ENCODE data around the gene KLHL7. TPM values are rescaled to one million over a fixed set of nuclear protein-coding genes. Genes with fewer than 3 reads are reported as not detected.

Gene KLHL7
- total RNA-seq, 1 experiment from 2014 or later: 35.8 TPM

- no peak for TF ChIP-seq CTCF (IDR thresholded peaks at IDR 0.05; ENCODE audit: insufficient read depth in 1 of 2, low read depth in 1 of 2, low read length in 1 of 2, severe bottlenecking in 1 of 2, unreplicated experiment in 1 of 2)
- Histone ChIP-seq H3K4me3 (ENCODE audit: low read depth, low read length) (no peak overlapping the region), H3K27me3 (replicated peaks; ENCODE audit: control insufficient read depth, insufficient read depth, low read length) (no peaks in the 10 kb centered on the region), H3K36me3 (ENCODE audit: control insufficient read depth, insufficient read depth, low read length) (no peaks in the 10 kb centered on the region), H3K4me1 (peaks cover 9% of the 10 kb centered on the region), H3K9me3 (no peaks in the 10 kb centered on the region)
- DNase-seq: no peak
- H3K9me3 Mint-ChIP-seq (ENCODE audit: unreplicated experiment): no peaks in the 10 kb centered on the region
- CTCF ChIA-PET: no interaction called here
- H3K27me3 Mint-ChIP-seq (ENCODE audit: insufficient read depth, unreplicated experiment): no peaks in the 10 kb centered on the region
- H3K4me1 Mint-ChIP-seq (ENCODE audit: low read depth, unreplicated experiment): peaks cover 8% of the 10 kb centered on the region
- POLR2A ChIA-PET: no interaction called here
- BruUV-seq (replicated peaks): no TSS peak
- H3K36me3 Mint-ChIP-seq (ENCODE audit: insufficient read depth, unreplicated experiment): no peaks in the 10 kb centered on the region
- H3K4me3 Mint-ChIP-seq (ENCODE audit: unreplicated experiment): no peak overlapping the region
- no peak overlapping the region for H3K27ac Mint-ChIP-seq (ENCODE audit: unreplicated experiment)
- intact Hi-C loops (cut with micrococcal nuclease; ENCODE audit: unreplicated experiment): no loop called here
Measured at GRCh38 chr7:23207884-23208283, 102.3 kb downstream of the KLHL7 start.

- BruUV-seq (replicated peaks): no TSS peak
- ChIA-PET CTCF (no interaction called here), POLR2A (no interaction called here)
Measured at GRCh38 chr7:23208316-23208715, 102.7 kb downstream of the KLHL7 start.

GRCh38 chr7:23210506-23210905 lies 104.9 kb downstream of the KLHL7 start:
- Histone ChIP-seq H3K36me3 (ENCODE audit: control insufficient read depth, insufficient read depth, low read length) (no peaks in the 10 kb centered on the region), H3K9me3 (no peaks in the 10 kb centered on the region), H3K27me3 (replicated peaks; ENCODE audit: control insufficient read depth, insufficient read depth, low read length) (no peaks in the 10 kb centered on the region), H3K4me1 (peaks cover 9% of the 10 kb centered on the region), H3K4me3 (ENCODE audit: low read depth, low read length) (no peak overlapping the region)
- Mint-ChIP-seq H3K36me3 (ENCODE audit: insufficient read depth, unreplicated experiment) (no peaks in the 10 kb centered on the region), H3K9me3 (ENCODE audit: unreplicated experiment) (no peaks in the 10 kb centered on the region), H3K4me3 (ENCODE audit: unreplicated experiment) (no peak overlapping the region), H3K27me3 (ENCODE audit: insufficient read depth, unreplicated experiment) (no peaks in the 10 kb centered on the region), H3K27ac (ENCODE audit: unreplicated experiment) (no peak overlapping the region), H3K4me1 (ENCODE audit: low read depth, unreplicated experiment) (peaks cover 8% of the 10 kb centered on the region)
- DNase-seq: no peak
- POLR2A ChIA-PET: no interaction called here
- CTCF ChIA-PET: no interaction called here
- intact Hi-C loops (cut with micrococcal nuclease; ENCODE audit: unreplicated experiment): no loop called here
- no peak for TF ChIP-seq CTCF (IDR thresholded peaks at IDR 0.05; ENCODE audit: insufficient read depth in 1 of 2, low read depth in 1 of 2, low read length in 1 of 2, severe bottlenecking in 1 of 2, unreplicated experiment in 1 of 2)
- BruUV-seq (replicated peaks): no TSS peak

More at GRCh38 chr7:23208316-23208715, 102.7 kb downstream of the KLHL7 start:
- H3K27ac Mint-ChIP-seq (ENCODE audit: unreplicated experiment): no peak overlapping the region
- no peak for TF ChIP-seq CTCF (IDR thresholded peaks at IDR 0.05; ENCODE audit: insufficient read depth in 1 of 2, low read depth in 1 of 2, low read length in 1 of 2, severe bottlenecking in 1 of 2, unreplicated experiment in 1 of 2)
- peaks cover 8% of the 10 kb centered on the region for H3K4me1 Mint-ChIP-seq (ENCODE audit: low read depth, unreplicated experiment)
- H3K4me3 ChIP-seq (ENCODE audit: low read depth, low read length): no peak overlapping the region
- no peaks in the 10 kb centered on the region for H3K9me3 Mint-ChIP-seq (ENCODE audit: unreplicated experiment)
- H3K27me3 ChIP-seq (replicated peaks; ENCODE audit: control insufficient read depth, insufficient read depth, low read length): no peaks in the 10 kb centered on the region
- intact Hi-C loops (cut with micrococcal nuclease; ENCODE audit: unreplicated experiment): no loop called here
- no peak overlapping the region for H3K4me3 Mint-ChIP-seq (ENCODE audit: unreplicated experiment)
- no peaks in the 10 kb centered on the region for H3K36me3 Mint-ChIP-seq (ENCODE audit: insufficient read depth, unreplicated experiment)
- peaks cover 9% of the 10 kb centered on the region for H3K4me1 ChIP-seq
- H3K9me3 ChIP-seq: no peaks in the 10 kb centered on the region
- no peaks in the 10 kb centered on the region for H3K27me3 Mint-ChIP-seq (ENCODE audit: insufficient read depth, unreplicated experiment)
- no peak for DNase-seq
- no peaks in the 10 kb centered on the region for H3K36me3 ChIP-seq (ENCODE audit: control insufficient read depth, insufficient read depth, low read length)
